HUES64 (cell line): ENCODE data around the gene IRF4.

Experiments used
- H3K27ac ChIP-seq: 2 replicates; pipeline ENCODE4 v1.7.0; 2013; ENCODE audit warnings: low read depth, low read length, inconsistent platforms
- H3K27me3 ChIP-seq: 2 replicates; pipeline ENCODE4 v1.6.1; 2013; ENCODE audit warnings: mild to moderate bottlenecking, low read length; ENCODE audit not compliant: insufficient read depth
- H3K36me3 ChIP-seq: 2 replicates; pipeline ENCODE4 v1.6.1; 2013; ENCODE audit warnings: mild to moderate bottlenecking, low read length; ENCODE audit not compliant: insufficient read depth
- H3K4me1 ChIP-seq: 2 replicates; pipeline ENCODE4 v1.6.1; 2013; ENCODE audit warnings: mild to moderate bottlenecking, low read length, moderate library complexity; ENCODE audit not compliant: insufficient read depth
- H3K4me3 ChIP-seq: 2 replicates; pipeline ENCODE4 v1.5.1; 2013; ENCODE audit warnings: mild to moderate bottlenecking, low read length, moderate library complexity
- H3K9ac ChIP-seq: 2 replicates; pipeline ENCODE4 v1.6.1; 2013; ENCODE audit warnings: mild to moderate bottlenecking, low read depth, low read length
- H3K9me3 ChIP-seq: 2 replicates; pipeline ENCODE4 v1.6.1; 2013; ENCODE audit warnings: low read depth, low read length; ENCODE audit not compliant: insufficient read depth
- WGBS: fragments of 150-250, 120-280 bp; methylation state at CpG from one replicate; pipeline ENCODE4 v1.1.7; 2013; ENCODE audit warnings: missing lambda C conversion rate; 5-methylcytosine and 5-hydroxymethylcytosine counted together

Gene IRF4

GRCh38 chr6:347951-348859 is 43.3 kb upstream of the IRF4 start:
- no peak overlapping the region for H3K9ac ChIP-seq
- H3K27me3 ChIP-seq = no peaks in the 10 kb centered on the region
- H3K9me3 ChIP-seq = peaks cover 15% of the 10 kb centered on the region
- no peak overlapping the region for H3K4me3 ChIP-seq
- H3K27ac ChIP-seq = no peak overlapping the region
- no peaks in the 10 kb centered on the region for H3K4me1 ChIP-seq
- no peaks in the 10 kb centered on the region for H3K36me3 ChIP-seq
- WGBS = 94% methylated on average over 27 of the region's 27 CpGs

DNA sequence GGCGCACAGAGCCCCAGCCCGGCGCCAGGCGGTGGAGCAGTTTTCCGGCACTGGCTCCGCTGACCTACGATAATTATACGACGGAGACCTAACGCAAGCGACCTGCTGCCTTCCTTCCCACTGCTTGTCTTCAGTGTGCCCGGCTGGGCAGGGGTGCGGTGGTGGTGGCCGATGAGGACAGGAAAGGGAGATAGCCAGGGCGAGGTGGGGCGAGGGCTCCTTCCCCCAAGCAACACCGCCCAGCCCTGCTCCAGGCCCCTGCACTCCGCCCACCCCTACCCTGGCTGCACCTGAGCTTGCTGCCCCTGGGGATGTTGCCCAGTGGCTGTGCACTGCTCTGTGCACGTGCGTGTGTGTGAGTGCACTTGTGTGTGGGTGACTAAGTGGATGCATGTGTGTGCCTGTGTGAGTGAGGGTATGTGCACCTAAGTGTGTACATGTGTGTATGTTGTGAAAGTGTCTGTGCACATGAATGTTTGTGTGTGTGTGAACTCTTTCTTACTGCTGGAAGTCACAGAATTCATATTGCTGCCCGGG is 42.6 kb upstream of the IRF4 start:
- WGBS = 91% methylated on average over 21 of the region's 21 CpGs
- Histone ChIP-seq H3K4me1 (no peaks in the 10 kb centered on the region), H3K27me3 (no peaks in the 10 kb centered on the region), H3K9me3 (peaks cover 15% of the 10 kb centered on the region), H3K4me3 (no peak overlapping the region), H3K36me3 (no peaks in the 10 kb centered on the region), H3K27ac (no peak overlapping the region), H3K9ac (no peak overlapping the region)

GRCh38 chr6:349491-349921 is 42.0 kb upstream of the IRF4 start:
- no peaks in the 10 kb centered on the region for H3K27me3 ChIP-seq

DNA sequence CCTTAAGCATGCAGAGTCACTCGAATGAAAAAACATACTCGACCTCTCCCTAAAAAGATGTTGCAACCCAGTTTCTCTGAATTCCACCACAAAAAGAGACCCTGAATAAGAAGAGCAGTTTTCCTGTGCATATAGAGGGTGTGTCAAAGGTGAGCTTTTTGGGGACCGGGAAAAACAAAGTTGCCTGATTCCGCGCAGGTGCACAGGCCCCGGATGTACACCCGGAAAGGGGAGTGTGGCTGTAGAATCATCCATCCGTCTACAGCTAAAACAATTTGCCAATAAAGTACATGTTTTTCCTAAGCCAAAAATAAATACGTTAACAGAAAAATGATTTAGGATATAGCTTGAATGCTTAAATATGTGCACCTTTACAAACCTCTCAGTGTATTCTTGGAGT is 41.2 kb upstream of the IRF4 start:
- Histone ChIP-seq H3K27me3 (no peaks in the 10 kb centered on the region), H3K36me3 (no peaks in the 10 kb centered on the region), H3K9me3 (peaks cover 15% of the 10 kb centered on the region), H3K27ac (no peak overlapping the region), H3K4me3 (no peak overlapping the region), H3K4me1 (no peaks in the 10 kb centered on the region), H3K9ac (no peak overlapping the region)
- 95% methylated on average over 9 of the region's 9 CpGs for WGBS

More at GRCh38 chr6:349491-349921, 42.0 kb upstream of the IRF4 start:
- no peaks in the 10 kb centered on the region for H3K36me3 ChIP-seq
- no peak overlapping the region for H3K4me3 ChIP-seq
- H3K9ac ChIP-seq = no peak overlapping the region
- peaks cover 15% of the 10 kb centered on the region for H3K9me3 ChIP-seq
- WGBS = 80% methylated on average over 6 of the region's 6 CpGs
- no peaks in the 10 kb centered on the region for H3K4me1 ChIP-seq
- H3K27ac ChIP-seq = no peak overlapping the region

GRCh38 chr6:351011-351866 is 40.3 kb upstream of the IRF4 start:
- Histone ChIP-seq H3K27ac (no peak overlapping the region), H3K9me3 (peaks cover 15% of the 10 kb centered on the region)
- WGBS = 90% methylated on average over 31 of the region's 31 CpGs

DNA sequence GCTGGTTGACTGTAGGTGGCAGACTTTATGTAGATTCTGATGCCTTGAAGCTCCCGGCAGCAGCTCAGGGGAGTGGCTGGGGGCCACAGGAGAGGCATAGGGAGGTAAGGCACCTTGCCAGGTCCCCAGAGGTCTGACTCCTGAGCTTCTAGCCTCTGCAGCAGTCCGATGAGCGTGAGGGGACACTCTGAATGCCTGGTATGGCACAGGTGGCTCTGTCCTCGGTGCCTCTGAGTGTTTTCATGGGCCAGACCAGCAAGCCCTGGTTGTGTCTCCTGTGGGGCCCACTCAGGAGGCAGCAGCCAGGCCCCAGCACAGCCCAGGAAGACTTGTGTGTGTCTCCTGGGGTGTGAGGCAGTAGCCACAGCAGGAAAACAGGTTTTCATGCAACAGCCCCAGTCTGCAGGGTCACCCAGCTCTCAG is 39.7 kb upstream of the IRF4 start:
- WGBS = 81% methylated on average over 4 of the region's 4 CpGs
- Histone ChIP-seq H3K27me3 (no peaks in the 10 kb centered on the region), H3K9me3 (peaks cover 13% of the 10 kb centered on the region)

More at GRCh38 chr6:351011-351866, 40.3 kb upstream of the IRF4 start:
- Histone ChIP-seq H3K9ac (no peak overlapping the region), H3K36me3 (no peaks in the 10 kb centered on the region), H3K4me3 (no peak overlapping the region), H3K4me1 (no peaks in the 10 kb centered on the region), H3K27me3 (no peaks in the 10 kb centered on the region)

DNA sequence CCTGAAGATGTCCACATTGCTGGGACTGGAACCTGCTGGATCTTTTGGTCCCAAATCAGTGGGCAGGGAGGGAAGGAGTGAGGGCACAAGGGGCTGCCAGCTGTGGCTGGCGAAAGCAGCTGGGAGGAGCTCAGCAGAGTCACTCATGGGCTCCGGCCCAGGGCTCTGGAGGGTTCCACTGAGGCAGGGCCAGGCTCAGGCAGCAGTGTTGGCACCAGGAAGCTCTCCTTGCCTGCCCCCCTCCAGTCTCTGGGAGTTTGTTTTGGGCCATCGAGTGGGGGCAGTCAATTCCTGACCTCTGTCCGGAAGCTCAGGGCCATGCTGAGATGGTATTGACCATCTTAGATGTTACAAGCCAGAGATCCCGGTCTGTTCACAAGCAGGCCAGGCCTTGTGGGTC is 39.1 kb upstream of the IRF4 start:
- H3K27me3 ChIP-seq = no peaks in the 10 kb centered on the region
- H3K4me3 ChIP-seq = no peak overlapping the region
- H3K27ac ChIP-seq = no peak overlapping the region
- H3K9me3 ChIP-seq = peaks cover 8% of the 10 kb centered on the region; the same call in 1 of the 2 replicates
- 89% methylated on average over 5 of the region's 5 CpGs for WGBS
- no peaks in the 10 kb centered on the region for H3K36me3 ChIP-seq
- H3K4me1 ChIP-seq = no peaks in the 10 kb centered on the region
- H3K9ac ChIP-seq = no peak overlapping the region

More for the DNA sequence above, 39.7 kb upstream of the IRF4 start:
- Histone ChIP-seq H3K9ac (no peak overlapping the region), H3K36me3 (no peaks in the 10 kb centered on the region), H3K27ac (no peak overlapping the region), H3K4me1 (no peaks in the 10 kb centered on the region), H3K4me3 (no peak overlapping the region)

DNA sequence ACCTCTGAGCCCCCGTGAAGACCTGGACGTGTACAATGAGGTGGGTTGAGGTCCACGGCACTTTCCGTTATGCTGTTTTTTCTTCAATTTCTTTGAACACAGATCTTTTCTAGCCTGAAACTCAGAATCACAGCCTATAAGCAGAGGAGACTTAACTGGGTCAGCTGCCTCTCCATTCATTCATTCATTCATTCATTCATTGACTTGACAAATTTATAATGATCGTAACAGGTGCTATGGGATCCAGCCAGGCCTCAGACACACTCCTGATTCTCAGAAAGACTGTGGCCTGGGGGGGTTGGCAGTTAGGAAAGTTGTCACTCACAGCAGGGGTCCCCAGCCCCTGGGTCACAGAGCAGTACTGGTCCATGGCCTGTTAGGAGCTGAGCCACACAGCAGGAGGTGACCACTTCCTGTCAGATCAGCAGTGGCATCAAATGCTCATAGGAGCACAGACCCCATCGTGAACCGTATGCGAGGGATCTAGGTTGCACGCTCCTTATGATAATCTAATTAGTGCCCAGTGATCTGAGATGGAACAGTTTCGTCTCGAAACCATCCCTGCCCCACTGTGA is 38.6 kb upstream of the IRF4 start:
- Histone ChIP-seq H3K27ac (no peak overlapping the region), H3K4me3 (no peak overlapping the region), H3K9ac (no peak overlapping the region), H3K9me3 (peaks cover 8% of the 10 kb centered on the region; the same call in 1 of the 2 replicates), H3K4me1 (no peaks in the 10 kb centered on the region), H3K36me3 (no peaks in the 10 kb centered on the region), H3K27me3 (no peaks in the 10 kb centered on the region)
- 83% methylated on average over 11 of the region's 11 CpGs for WGBS

DNA sequence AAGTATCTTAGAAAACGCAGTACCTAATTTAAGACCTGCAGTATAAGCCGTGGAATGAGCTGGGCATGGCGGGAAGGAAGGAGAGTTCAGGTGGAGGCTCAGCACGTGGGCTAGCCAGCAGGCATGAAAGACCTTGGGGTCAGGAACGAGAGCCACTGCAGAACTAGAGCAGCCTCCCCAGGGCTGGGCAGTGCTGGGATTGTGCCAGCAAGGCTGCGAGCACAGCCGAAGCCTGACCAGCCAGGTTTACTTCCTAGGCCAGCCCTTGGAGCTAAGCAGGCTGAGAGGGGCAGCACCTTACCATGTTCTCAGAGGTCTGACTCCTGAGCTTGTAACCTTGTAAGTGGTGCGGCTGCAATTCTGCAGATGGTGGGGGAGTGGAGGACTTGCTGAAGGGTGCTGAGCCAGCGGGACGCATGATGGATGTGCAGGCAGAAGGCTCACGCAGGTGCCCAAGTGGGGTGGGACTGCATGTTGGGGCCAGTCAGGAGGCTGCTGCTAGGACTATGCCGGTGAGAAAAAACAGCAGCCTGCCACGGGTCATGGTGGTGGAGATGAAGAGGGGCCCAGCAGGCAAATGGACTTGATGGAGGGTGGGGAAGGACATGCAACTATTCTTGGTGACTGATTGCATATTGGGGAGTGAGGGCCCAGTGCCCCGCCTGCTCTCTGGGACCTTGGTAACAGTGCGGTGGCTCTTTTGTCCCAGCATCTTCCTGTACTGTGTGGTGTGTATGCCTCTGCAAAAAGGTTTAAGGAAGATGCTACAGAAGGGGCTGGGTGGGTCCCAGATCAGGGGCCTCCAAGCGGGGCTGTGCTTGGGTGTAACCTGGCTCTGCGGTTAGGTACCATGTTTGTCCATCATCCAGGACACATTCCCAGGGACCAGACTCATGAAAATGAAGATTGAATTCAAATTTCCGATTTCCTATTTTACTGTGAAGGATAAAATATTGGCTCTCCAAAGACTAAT is 37.6 kb upstream of the IRF4 start:
- H3K36me3 ChIP-seq = no peaks in the 10 kb centered on the region
- H3K9me3 ChIP-seq = peaks cover 9% of the 10 kb centered on the region; the same call in 1 of the 2 replicates
- H3K27me3 ChIP-seq = no peaks in the 10 kb centered on the region
- H3K4me1 ChIP-seq = no peaks in the 10 kb centered on the region
- WGBS = 91% methylated on average over 18 of the region's 18 CpGs
- no peak overlapping the region for H3K9ac ChIP-seq
- H3K27ac ChIP-seq = no peak overlapping the region
- no peak overlapping the region for H3K4me3 ChIP-seq
